Forelimb muscle (tissue), 1 donor: ENCODE data around the gene TRIOBP. TPM values are rescaled to one million over a fixed set of nuclear protein-coding genes. Genes with fewer than 3 reads are reported as not detected.

ENCODE experiments used
- polyA plus RNA-seq: library from polyadenylated mRNA; unstranded; fragments of 120-200 nt; gene quantifications from one replicate; pipeline ENCODE4 v1.2.1, GENCODE V29; 2013; ENCODE audit not compliant: insufficient read length

TRIOBP gene
- polyA plus RNA-seq, 1 donor, result 39.9 TPM

Other genes starting within 250 kb of the TRIOBP start
- gene MFNG, start 210.7 kb upstream of the TRIOBP start, polyA plus RNA-seq, result 7.3 TPM
- 10.8 TPM for gene CARD10, start 177.6 kb upstream of the TRIOBP start, polyA plus RNA-seq
- 35.3 TPM for gene CDC42EP1, start 136.6 kb upstream of the TRIOBP start, polyA plus RNA-seq
- 0.56 TPM for gene LGALS2, start 117.0 kb upstream of the TRIOBP start, polyA plus RNA-seq
- 44.8 TPM for gene GGA1, start 88.2 kb upstream of the TRIOBP start, polyA plus RNA-seq
- gene SH3BP1, start 57.4 kb upstream of the TRIOBP start, polyA plus RNA-seq, result 10.5 TPM
- gene PDXP, start 38.3 kb upstream of the TRIOBP start, polyA plus RNA-seq, result 17.3 TPM
- 1,611 TPM for gene LGALS1, start 21.4 kb upstream of the TRIOBP start, polyA plus RNA-seq
- gene NOL12, start 10.7 kb upstream of the TRIOBP start, polyA plus RNA-seq, result 15.9 TPM
- gene GCAT, start 110.9 kb downstream of the TRIOBP start, polyA plus RNA-seq, result 5.9 TPM
- gene GALR3, start 126.3 kb downstream of the TRIOBP start, polyA plus RNA-seq, result 0.11 TPM
- gene ANKRD54, start 147.3 kb downstream of the TRIOBP start, polyA plus RNA-seq, result 10.8 TPM
- 1,359 TPM for gene EIF3L, start 152.4 kb downstream of the TRIOBP start, polyA plus RNA-seq
- gene MICALL1, start 209.2 kb downstream of the TRIOBP start, polyA plus RNA-seq, result 47.2 TPM